Neural cell (in vitro differentiated cells): ENCODE results near the gene UBE4B. TPM values are rescaled to one million over a fixed set of nuclear protein-coding genes. Genes with fewer than 3 reads are reported as not detected.

ENCODE experiments used
- H2AFZ ChIP-seq: fragments of 200-600, 300-800 bp; sonication (generic), shearing (Covaris generic); 2 replicates; pipeline ENCODE4 v1.6.0; 2014; ENCODE audit warnings: low read depth, mild to moderate bottlenecking, antibody characterized with exemption, low read length, moderate library complexity
- H3F3A ChIP-seq: fragments of 200-600 bp; shearing (Covaris generic); 2 replicates; pipeline ENCODE4 v1.6.1; 2016; ENCODE audit warnings: mild to moderate bottlenecking, moderate library complexity, mixed read lengths, antibody characterized with exemption, low read length; ENCODE audit not compliant: insufficient read depth, poor library complexity, severe bottlenecking
- H3K27ac ChIP-seq: fragments of 200-600, 300-800 bp; sonication (generic), shearing (Covaris generic); 2 replicates; pipeline ENCODE4 v1.5.1; 2014; ENCODE audit warnings: mild to moderate bottlenecking, low read length, moderate library complexity
- H3K27me3 ChIP-seq: fragments of 300-800, 200-600 bp; sonication (generic), shearing (Covaris generic); 2 replicates; pipeline ENCODE4 v1.6.0; 2014; ENCODE audit warnings: mild to moderate bottlenecking, low read depth, low read length, moderate library complexity; ENCODE audit not compliant: insufficient read depth
- H3K36me3 ChIP-seq: fragments of 300-800, 200-600 bp; sonication (generic), shearing (Covaris generic); 2 replicates; pipeline ENCODE4 v1.5.1; 2014; ENCODE audit warnings: mild to moderate bottlenecking, antibody characterized with exemption, low read length, moderate library complexity; ENCODE audit not compliant: insufficient read depth
- H3K4me2 ChIP-seq: fragments of 300-800, 200-600 bp; sonication (generic), shearing (Covaris generic); 2 replicates; pipeline ENCODE4 v1.6.0; 2014; ENCODE audit warnings: mild to moderate bottlenecking, low read length
- H3K4me3 ChIP-seq: fragments of 300-800, 200-600 bp; sonication (generic), shearing (Covaris generic); 2 replicates; pipeline ENCODE4 v1.5.1; 2014; ENCODE audit warnings: mild to moderate bottlenecking, low read length, moderate library complexity
- H3K79me2 ChIP-seq: fragments of 200-600 bp; shearing (Covaris generic); replicated peaks from 2 replicates; pipeline ENCODE4 v1.6.0; 2014; ENCODE audit warnings: mild to moderate bottlenecking, low read length, moderate library complexity; ENCODE audit not compliant: insufficient read depth
- H3K9ac ChIP-seq: fragments of 300-800, 200-600 bp; sonication (generic), shearing (Covaris generic); 2 replicates; pipeline ENCODE4 v1.6.1; 2016; ENCODE audit warnings: mild to moderate bottlenecking, low read length, mixed read lengths
- H3K9me2 ChIP-seq: fragments of 200-600 bp; shearing (Covaris generic); 2 replicates; pipeline ENCODE4 v1.6.1; 2016; ENCODE audit warnings: mild to moderate bottlenecking, low read length, mixed read lengths; ENCODE audit not compliant: insufficient read depth
- H3K9me3 ChIP-seq: fragments of 200-600, 300-800 bp; sonication (generic), shearing (Covaris generic); 2 replicates; pipeline ENCODE4 v1.6.1; 2016; ENCODE audit warnings: mild to moderate bottlenecking, mixed run types, low read length, moderate library complexity, mixed read lengths
- H4K20me1 ChIP-seq: fragments of 200-600 bp; shearing (Covaris generic); 2 replicates; pipeline ENCODE4 v1.6.1; 2016; ENCODE audit warnings: mild to moderate bottlenecking, mixed run types; ENCODE audit not compliant: insufficient read depth
- EP300 ChIP-seq: fragments of 450-650 bp; conservative IDR thresholded peaks from 2 replicates; pipeline ENCODE4 v1.6.1; 2014; ENCODE audit warnings: antibody characterized with exemption, mild to moderate bottlenecking, moderate library complexity; ENCODE audit not compliant: poor library complexity, severe bottlenecking
- EZH2 ChIP-seq: fragments of 200-600, 300-800 bp; shearing (Covaris generic), sonication (generic); IDR thresholded peaks from 2 replicates; pipeline ENCODE4 v1.6.1; 2014; ENCODE audit warnings: antibody characterized with exemption, low read length, borderline replicate concordance, mild to moderate bottlenecking; ENCODE audit not compliant: insufficient read depth, poor library complexity, severe bottlenecking
- MXI1 ChIP-seq: fragments of 450-650 bp; conservative IDR thresholded peaks from 2 replicates; pipeline ENCODE4 v1.6.1; 2014; ENCODE audit warnings: antibody characterized with exemption, mild to moderate bottlenecking; ENCODE audit not compliant: poor library complexity, severe bottlenecking
- POLR2AphosphoS5 ChIP-seq: IDR thresholded peaks from 2 replicates; pipeline ENCODE4 v1.6.1; 2012
- RAD21 ChIP-seq: fragments of 450-650 bp; conservative IDR thresholded peaks from 2 replicates; pipeline ENCODE4 v1.6.1; 2014; ENCODE audit warnings: antibody characterized with exemption, mild to moderate bottlenecking, moderate library complexity
- SMC3 ChIP-seq: fragments of 450-650 bp; conservative IDR thresholded peaks from 2 replicates; pipeline ENCODE4 v1.6.1; 2014; ENCODE audit warnings: antibody characterized with exemption, mild to moderate bottlenecking, moderate library complexity; ENCODE audit not compliant: poor library complexity
- TAF1 ChIP-seq: IDR thresholded peaks from 2 replicates; pipeline ENCODE4 v1.6.1; 2012; ENCODE audit warnings: low read depth
- polyA plus RNA-seq: library from polyadenylated mRNA; depleted of rRNA; stranded (reverse); fragments of >200 nt; gene quantifications from 2 replicates; pipeline ENCODE4 v1.2.3, GENCODE V29; 2014
- TF ChIP-seq, protein P1 (sequence below): fragments of 450-650 bp; IDR thresholded peaks from 2 replicates; pipeline ENCODE4 v1.5.1; 2014; ENCODE audit warnings: antibody characterized with exemption, mild to moderate bottlenecking, moderate library complexity; ENCODE audit not compliant: poor library complexity, severe bottlenecking
- TF ChIP-seq, protein P2 (sequence below): IDR thresholded peaks from 2 replicates; pipeline ENCODE4 v1.6.1; 2012; ENCODE audit warnings: borderline replicate concordance

The UBE4B gene
- polyA plus RNA-seq, 1 donor from 2014 or later, result 28.9 TPM

DNA sequence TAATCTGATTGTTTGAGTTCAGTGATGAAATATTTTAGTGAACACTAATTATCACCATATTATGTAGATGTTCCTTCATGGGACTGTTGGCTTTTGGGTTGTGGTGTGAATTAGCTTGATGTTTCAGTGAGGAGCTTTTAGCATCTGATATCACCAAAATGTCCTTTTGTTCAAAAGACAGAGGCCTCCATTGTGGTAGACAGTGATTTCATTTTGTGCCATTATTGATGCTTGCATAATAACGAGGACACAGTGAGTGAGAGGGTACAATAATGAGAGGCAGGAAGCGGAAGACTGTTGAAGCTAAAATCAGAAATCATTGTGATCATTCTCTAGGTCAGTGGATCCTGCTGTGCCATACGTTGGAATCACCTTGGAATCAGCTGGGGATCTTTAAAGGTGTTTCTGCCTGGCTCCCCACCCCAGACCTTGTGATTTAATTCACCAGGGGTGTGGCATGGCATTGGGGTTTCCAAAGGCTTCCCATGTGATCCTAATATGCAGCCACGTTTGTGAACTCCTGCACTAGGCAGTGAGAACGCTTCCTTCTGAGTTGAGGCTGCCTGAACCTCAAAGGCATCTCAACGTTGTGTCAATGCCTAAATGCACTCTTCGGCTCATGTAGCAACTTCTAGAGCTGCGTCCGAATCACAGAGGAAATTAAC lies 95.5 kb downstream of the UBE4B start:
- Histone ChIP-seq H3K27ac (no peak overlapping the region), H3K4me3 (no peak overlapping the region), H3K9ac (no peak overlapping the region), H3K4me2 (no peak overlapping the region), H3K9me3 (no peaks in the 10 kb centered on the region), H3F3A (no peaks in the 10 kb centered on the region), H3K79me2 (no peaks in the 10 kb centered on the region), H4K20me1 (no peaks in the 10 kb centered on the region), H3K9me2 (no peaks in the 10 kb centered on the region), H2AFZ (no peak overlapping the region), H3K27me3 (no peaks in the 10 kb centered on the region), H3K36me3 (no peaks in the 10 kb centered on the region)
- TF ChIP-seq MXI1 (no peak), TAF1 (no peak), EP300 (no peak), SMC3 (no peak), EZH2 (no peak), RAD21 (no peak), POLR2AphosphoS5 (no peak)
- TF ChIP-seq, protein P1, sequence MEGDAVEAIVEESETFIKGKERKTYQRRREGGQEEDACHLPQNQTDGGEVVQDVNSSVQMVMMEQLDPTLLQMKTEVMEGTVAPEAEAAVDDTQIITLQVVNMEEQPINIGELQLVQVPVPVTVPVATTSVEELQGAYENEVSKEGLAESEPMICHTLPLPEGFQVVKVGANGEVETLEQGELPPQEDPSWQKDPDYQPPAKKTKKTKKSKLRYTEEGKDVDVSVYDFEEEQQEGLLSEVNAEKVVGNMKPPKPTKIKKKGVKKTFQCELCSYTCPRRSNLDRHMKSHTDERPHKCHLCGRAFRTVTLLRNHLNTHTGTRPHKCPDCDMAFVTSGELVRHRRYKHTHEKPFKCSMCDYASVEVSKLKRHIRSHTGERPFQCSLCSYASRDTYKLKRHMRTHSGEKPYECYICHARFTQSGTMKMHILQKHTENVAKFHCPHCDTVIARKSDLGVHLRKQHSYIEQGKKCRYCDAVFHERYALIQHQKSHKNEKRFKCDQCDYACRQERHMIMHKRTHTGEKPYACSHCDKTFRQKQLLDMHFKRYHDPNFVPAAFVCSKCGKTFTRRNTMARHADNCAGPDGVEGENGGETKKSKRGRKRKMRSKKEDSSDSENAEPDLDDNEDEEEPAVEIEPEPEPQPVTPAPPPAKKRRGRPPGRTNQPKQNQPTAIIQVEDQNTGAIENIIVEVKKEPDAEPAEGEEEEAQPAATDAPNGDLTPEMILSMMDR, result no peak
- TF ChIP-seq, protein P2, sequence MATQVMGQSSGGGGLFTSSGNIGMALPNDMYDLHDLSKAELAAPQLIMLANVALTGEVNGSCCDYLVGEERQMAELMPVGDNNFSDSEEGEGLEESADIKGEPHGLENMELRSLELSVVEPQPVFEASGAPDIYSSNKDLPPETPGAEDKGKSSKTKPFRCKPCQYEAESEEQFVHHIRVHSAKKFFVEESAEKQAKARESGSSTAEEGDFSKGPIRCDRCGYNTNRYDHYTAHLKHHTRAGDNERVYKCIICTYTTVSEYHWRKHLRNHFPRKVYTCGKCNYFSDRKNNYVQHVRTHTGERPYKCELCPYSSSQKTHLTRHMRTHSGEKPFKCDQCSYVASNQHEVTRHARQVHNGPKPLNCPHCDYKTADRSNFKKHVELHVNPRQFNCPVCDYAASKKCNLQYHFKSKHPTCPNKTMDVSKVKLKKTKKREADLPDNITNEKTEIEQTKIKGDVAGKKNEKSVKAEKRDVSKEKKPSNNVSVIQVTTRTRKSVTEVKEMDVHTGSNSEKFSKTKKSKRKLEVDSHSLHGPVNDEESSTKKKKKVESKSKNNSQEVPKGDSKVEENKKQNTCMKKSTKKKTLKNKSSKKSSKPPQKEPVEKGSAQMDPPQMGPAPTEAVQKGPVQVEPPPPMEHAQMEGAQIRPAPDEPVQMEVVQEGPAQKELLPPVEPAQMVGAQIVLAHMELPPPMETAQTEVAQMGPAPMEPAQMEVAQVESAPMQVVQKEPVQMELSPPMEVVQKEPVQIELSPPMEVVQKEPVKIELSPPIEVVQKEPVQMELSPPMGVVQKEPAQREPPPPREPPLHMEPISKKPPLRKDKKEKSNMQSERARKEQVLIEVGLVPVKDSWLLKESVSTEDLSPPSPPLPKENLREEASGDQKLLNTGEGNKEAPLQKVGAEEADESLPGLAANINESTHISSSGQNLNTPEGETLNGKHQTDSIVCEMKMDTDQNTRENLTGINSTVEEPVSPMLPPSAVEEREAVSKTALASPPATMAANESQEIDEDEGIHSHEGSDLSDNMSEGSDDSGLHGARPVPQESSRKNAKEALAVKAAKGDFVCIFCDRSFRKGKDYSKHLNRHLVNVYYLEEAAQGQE, result no peak

DNA sequence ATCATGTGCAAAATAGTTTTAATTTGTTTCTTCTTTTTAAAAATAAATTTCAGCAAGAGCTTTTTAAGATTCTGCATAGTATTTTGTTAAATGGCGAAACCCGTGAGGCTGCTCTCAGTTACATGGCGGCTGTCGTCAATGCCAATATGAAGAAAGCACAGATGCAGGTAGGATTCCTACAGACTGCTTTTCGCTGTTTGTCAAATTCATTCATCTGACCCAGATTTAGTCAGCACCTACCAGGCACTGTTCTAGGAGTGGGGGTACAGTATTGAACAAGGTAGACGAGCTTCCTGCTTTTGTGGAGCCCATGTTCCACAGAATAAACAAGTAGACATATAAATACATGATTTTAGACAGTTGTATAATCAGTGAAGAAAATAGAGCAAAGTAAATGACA lies 99.6 kb downstream of the UBE4B start:
- Histone ChIP-seq H3K27ac (no peak overlapping the region), H3K9ac (no peak overlapping the region), H2AFZ (no peak overlapping the region), H3K4me3 (no peak overlapping the region), H3F3A (no peaks in the 10 kb centered on the region), H3K9me2 (no peaks in the 10 kb centered on the region), H4K20me1 (no peaks in the 10 kb centered on the region), H3K9me3 (no peaks in the 10 kb centered on the region), H3K4me2 (no peak overlapping the region), H3K36me3 (no peaks in the 10 kb centered on the region), H3K79me2 (no peaks in the 10 kb centered on the region), H3K27me3 (no peaks in the 10 kb centered on the region)
- TF ChIP-seq, protein P1, result no peak
- TF ChIP-seq MXI1, result no peak
- TF ChIP-seq EP300, result no peak
